Subcutaneous abdominal adipose tissue (tissue), 5 donors: ENCODE data around the gene LRRC49.

Experiments used
- H3K27ac ChIP-seq: one replicate; pipeline ENCODE4 v1.7.0; 2013; ENCODE audit warnings: low read depth, mild to moderate bottlenecking, inconsistent platforms, low read length, moderate library complexity
- H3K27me3 ChIP-seq, 5 donors: one replicate each; pipeline ENCODE4 v1.7.0; 2013; ENCODE audit warnings: low read length in 5 of 5, inconsistent platforms in 1 of 5; ENCODE audit not compliant: control insufficient read depth in 5 of 5, insufficient read depth in 4 of 5
- H3K36me3 ChIP-seq, 5 donors: one replicate each; pipeline ENCODE4 v1.7.0; 2013; ENCODE audit warnings: low read length in 5 of 5; ENCODE audit not compliant: control insufficient read depth in 5 of 5, insufficient read depth in 5 of 5
- H3K4me1 ChIP-seq, 5 donors: one replicate each; pipeline ENCODE4 v1.7.0; 2013; ENCODE audit warnings: low read length in 5 of 5, mild to moderate bottlenecking in 3 of 5, moderate library complexity in 1 of 5; ENCODE audit not compliant: control insufficient read depth in 5 of 5, insufficient read depth in 5 of 5
- H3K4me3 ChIP-seq, 5 donors: one replicate each; pipeline ENCODE4 v1.7.0; 2013; ENCODE audit warnings: low read length in 5 of 5, low read depth in 1 of 5
- H3K9ac ChIP-seq, 5 donors: one replicate each; pipeline ENCODE4 v1.7.0; 2013; ENCODE audit warnings: low read length in 5 of 5, mild to moderate bottlenecking in 4 of 5, moderate library complexity in 3 of 5
- H3K9me3 ChIP-seq, 5 donors: one replicate each; pipeline ENCODE4 v1.7.0; 2013; ENCODE audit warnings: low read length in 5 of 5; ENCODE audit not compliant: control insufficient read depth in 5 of 5
- donor health status: healthy.
- donor health status: healthy.
- donor health status: healthy.
- donor health status: healthy.
- donor health status: healthy.

LRRC49 gene

GRCh38 chr15:70879401-70879800 is 13.2 kb upstream of the LRRC49 start:
- no peaks in the 10 kb centered on the region for H3K4me1 ChIP-seq
- H3K36me3 ChIP-seq, result no peaks in the 10 kb centered on the region
- no peak overlapping the region for H3K9ac ChIP-seq
- no peak overlapping the region for H3K27ac ChIP-seq
- no peak overlapping the region for H3K4me3 ChIP-seq
- no peaks in the 10 kb centered on the region for H3K27me3 ChIP-seq
- H3K9me3 ChIP-seq, result no peaks in the 10 kb centered on the region

- H3K27ac ChIP-seq, result no peak overlapping the region
- H3K9ac ChIP-seq, result no peak overlapping the region
- H3K9me3 ChIP-seq, result no peaks in the 10 kb centered on the region
- no peaks in the 10 kb centered on the region for H3K27me3 ChIP-seq
- H3K4me3 ChIP-seq, result no peak overlapping the region
- H3K4me1 ChIP-seq, result no peaks in the 10 kb centered on the region
- H3K36me3 ChIP-seq, result no peaks in the 10 kb centered on the region
Measured at GRCh38 chr15:70880781-70881180, 11.8 kb upstream of the LRRC49 start.

GRCh38 chr15:70882361-70882760 is 10.3 kb upstream of the LRRC49 start:
- no peaks in the 10 kb centered on the region for H3K9me3 ChIP-seq
- no peaks in the 10 kb centered on the region for H3K36me3 ChIP-seq
- H3K4me3 ChIP-seq, result no peak overlapping the region
- no peak overlapping the region for H3K9ac ChIP-seq
- H3K27ac ChIP-seq, result no peak overlapping the region
- no peaks in the 10 kb centered on the region for H3K4me1 ChIP-seq
- H3K27me3 ChIP-seq, result no peaks in the 10 kb centered on the region

- Histone ChIP-seq H3K27me3 (no peaks in the 10 kb centered on the region), H3K4me3 (peak overlapping the region; percentile 79 to 97 (median 94)), H3K9ac (peak overlapping the region in 4 of 5 donors; percentile 4 to 74 (median 71))
Measured at GRCh38 chr15:70892912-70893560, 410 bp downstream of the LRRC49 start.

GRCh38 chr15:70902107-70902506 is 9.5 kb downstream of the LRRC49 start:
- H3K4me3 ChIP-seq, result no peak overlapping the region
- no peak overlapping the region for H3K27ac ChIP-seq
- peaks cover 0 to 3% (median 2%) of the 10 kb centered on the region in 5 donors for H3K9me3 ChIP-seq
- no peaks in the 10 kb centered on the region for H3K4me1 ChIP-seq
- H3K36me3 ChIP-seq, result peaks cover 0 to 12% (median 5%) of the 10 kb centered on the region in 5 donors
- no peaks in the 10 kb centered on the region for H3K27me3 ChIP-seq
- no peak overlapping the region for H3K9ac ChIP-seq

More at GRCh38 chr15:70892912-70893560, 410 bp downstream of the LRRC49 start:
- Histone ChIP-seq H3K9me3 (no peaks in the 10 kb centered on the region), H3K4me1 (peaks cover 6 to 19% (median 16%) of the 10 kb centered on the region in 5 donors), H3K36me3 (no peaks in the 10 kb centered on the region), H3K27ac (peak overlapping the region; percentile 32)

- Histone ChIP-seq H3K9ac (no peak overlapping the region), H3K9me3 (peaks cover 8 to 17% (median 15%) of the 10 kb centered on the region in 5 donors), H3K27me3 (no peaks in the 10 kb centered on the region), H3K27ac (no peak overlapping the region), H3K36me3 (peaks cover 0 to 16% (median 0%) of the 10 kb centered on the region in 5 donors), H3K4me3 (peak overlapping the region in 1 of 5 donors; percentile 12), H3K4me1 (no peaks in the 10 kb centered on the region)
Measured at GRCh38 chr15:70906842-70907241, 14.2 kb downstream of the LRRC49 start.

GRCh38 chr15:70907784-70908471 is 15.3 kb downstream of the LRRC49 start:
- Histone ChIP-seq H3K4me1 (no peaks in the 10 kb centered on the region), H3K4me3 (peak overlapping the region in 1 of 5 donors; percentile 7), H3K27ac (no peak overlapping the region), H3K9ac (no peak overlapping the region), H3K36me3 (peaks cover 0 to 11% (median 0%) of the 10 kb centered on the region in 5 donors), H3K9me3 (peaks cover 8 to 17% (median 15%) of the 10 kb centered on the region in 5 donors), H3K27me3 (no peaks in the 10 kb centered on the region)

- Histone ChIP-seq H3K36me3 (peaks cover 0 to 9% (median 0%) of the 10 kb centered on the region in 5 donors), H3K9ac (no peak overlapping the region), H3K4me1 (no peaks in the 10 kb centered on the region), H3K27me3 (no peaks in the 10 kb centered on the region), H3K4me3 (no peak overlapping the region), H3K9me3 (peaks cover 8 to 17% (median 15%) of the 10 kb centered on the region in 5 donors), H3K27ac (no peak overlapping the region)
Measured at GRCh38 chr15:70910958-70911357, 18.3 kb downstream of the LRRC49 start.

GRCh38 chr15:70912187-70912586 is 19.6 kb downstream of the LRRC49 start:
- Histone ChIP-seq H3K36me3 (peaks cover 0 to 6% (median 0%) of the 10 kb centered on the region in 5 donors), H3K4me1 (no peaks in the 10 kb centered on the region), H3K9ac (no peak overlapping the region), H3K4me3 (no peak overlapping the region), H3K27me3 (no peaks in the 10 kb centered on the region), H3K9me3 (peaks cover 8 to 16% (median 14%) of the 10 kb centered on the region in 5 donors), H3K27ac (no peak overlapping the region)

- H3K9me3 ChIP-seq, result peaks cover 0 to 6% (median 0%) of the 10 kb centered on the region in 5 donors
- H3K4me1 ChIP-seq, result no peaks in the 10 kb centered on the region
- H3K27ac ChIP-seq, result no peak overlapping the region
- no peaks in the 10 kb centered on the region for H3K36me3 ChIP-seq
- no peaks in the 10 kb centered on the region for H3K27me3 ChIP-seq
- H3K9ac ChIP-seq, result no peak overlapping the region
- no peak overlapping the region for H3K4me3 ChIP-seq
Measured at GRCh38 chr15:70916531-70916930, 23.9 kb downstream of the LRRC49 start.
